Peyer's patch (tissue), 4 donors: ENCODE data around the gene SLC2A9.

ENCODE experiments used
- CTCF ChIP-seq, 6 experiments: fragments of 450-650 bp in 4 of 6; fragments of 200-600 bp in 2 of 6; sonication (generic) in 1 of 6; IDR thresholded peaks; one replicate each; pipeline ENCODE4 v1.5.1; 2017 to 2019; ENCODE audit warnings: antibody characterized with exemption in 6 of 6, mild to moderate bottlenecking in 3 of 6, moderate library complexity in 1 of 6
- POLR2A ChIP-seq, 2 donors: fragments of 450-650 bp; IDR thresholded peaks; one replicate each; pipeline ENCODE4 v1.5.1; 2017; ENCODE audit warnings: antibody characterized with exemption in 2 of 2, mild to moderate bottlenecking in 2 of 2, moderate library complexity in 2 of 2

- no peak for TF ChIP-seq CTCF (IDR thresholded peaks at IDR 0.05)
- TF ChIP-seq POLR2A (IDR thresholded peaks at IDR 0.05) = no peak
These were observed 33.4 kb downstream of the SLC2A9 start for GRCh38 chr4:9987749-9988362.
